ENCODE results near the gene OR10H1. TPM values are rescaled to one million over a fixed set of nuclear protein-coding genes. Genes with fewer than 3 reads are reported as not detected.
"Not testable (repeated sequence)": the region's sequence is repeated elsewhere in the genome, so short reads cannot be mapped to it uniquely, and the experiment has no call there.

Gene OR10H1
- total RNA-seq, 1 donor, result not detected

DNA sequence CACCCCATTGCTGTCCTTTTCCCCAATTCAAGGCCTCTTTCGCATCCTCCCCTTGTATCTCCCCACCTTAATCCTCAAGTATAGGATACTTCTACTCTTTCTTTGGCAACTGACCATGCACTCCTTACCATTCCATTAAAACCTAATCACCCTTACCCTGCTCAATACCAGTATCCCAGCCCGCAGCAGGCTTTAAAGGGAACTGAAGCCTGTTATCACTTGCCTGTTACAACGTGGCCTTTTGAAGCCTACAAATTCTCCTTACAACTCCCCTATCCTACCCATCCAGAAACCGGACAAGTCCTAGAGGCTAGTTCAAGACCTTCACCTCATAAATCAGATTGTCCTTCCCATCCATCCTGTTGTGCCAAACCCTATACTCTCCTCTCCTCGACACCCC lies 16.2 kb upstream of the OR10H1 start:
- no peak overlapping the region for H3K4me2 ChIP-seq (ENCODE audit: insufficient read depth, low read length)
- TF ChIP-seq, protein P1, sequence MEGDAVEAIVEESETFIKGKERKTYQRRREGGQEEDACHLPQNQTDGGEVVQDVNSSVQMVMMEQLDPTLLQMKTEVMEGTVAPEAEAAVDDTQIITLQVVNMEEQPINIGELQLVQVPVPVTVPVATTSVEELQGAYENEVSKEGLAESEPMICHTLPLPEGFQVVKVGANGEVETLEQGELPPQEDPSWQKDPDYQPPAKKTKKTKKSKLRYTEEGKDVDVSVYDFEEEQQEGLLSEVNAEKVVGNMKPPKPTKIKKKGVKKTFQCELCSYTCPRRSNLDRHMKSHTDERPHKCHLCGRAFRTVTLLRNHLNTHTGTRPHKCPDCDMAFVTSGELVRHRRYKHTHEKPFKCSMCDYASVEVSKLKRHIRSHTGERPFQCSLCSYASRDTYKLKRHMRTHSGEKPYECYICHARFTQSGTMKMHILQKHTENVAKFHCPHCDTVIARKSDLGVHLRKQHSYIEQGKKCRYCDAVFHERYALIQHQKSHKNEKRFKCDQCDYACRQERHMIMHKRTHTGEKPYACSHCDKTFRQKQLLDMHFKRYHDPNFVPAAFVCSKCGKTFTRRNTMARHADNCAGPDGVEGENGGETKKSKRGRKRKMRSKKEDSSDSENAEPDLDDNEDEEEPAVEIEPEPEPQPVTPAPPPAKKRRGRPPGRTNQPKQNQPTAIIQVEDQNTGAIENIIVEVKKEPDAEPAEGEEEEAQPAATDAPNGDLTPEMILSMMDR (IDR thresholded peaks at IDR 0.05; ENCODE audit: extremely low read depth, low read depth, low read length), result no peak
- DNase-seq (ENCODE audit: insufficient read length, low spot score, missing footprints), result no peak

DNA sequence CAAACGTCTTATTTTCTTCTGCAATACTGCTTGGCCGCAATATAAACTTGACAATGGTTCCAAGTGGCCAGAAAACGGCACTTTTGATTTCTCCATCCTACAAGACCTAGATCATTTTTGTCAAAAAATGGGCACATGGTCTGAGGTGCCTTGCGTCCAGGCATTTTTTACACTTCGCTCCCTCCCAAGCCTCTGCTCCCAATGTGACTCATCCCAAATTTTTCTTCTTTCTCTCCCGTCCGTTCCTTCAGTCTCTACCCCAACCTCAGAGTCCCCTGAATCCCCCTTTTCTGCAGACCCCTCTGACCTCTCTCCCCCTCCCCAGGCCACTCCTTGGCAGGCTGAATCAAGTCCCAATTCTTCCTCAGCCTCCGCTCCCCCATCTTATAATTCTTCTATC lies 14.3 kb upstream of the OR10H1 start:
- DNase-seq (ENCODE audit: insufficient read length, low spot score, missing footprints), result no peak
- H3K4me3 ChIP-seq (ENCODE audit: insufficient read depth, low read length), result no peak overlapping the region
- H3K27me3 ChIP-seq (ENCODE audit: insufficient read depth, low read length), result no peaks in the 10 kb centered on the region
- no peaks in the 10 kb centered on the region for H3K9me3 ChIP-seq (ENCODE audit: low read depth, low read length)
- H4K20me1 ChIP-seq (ENCODE audit: insufficient read depth, low read length), result no peaks in the 10 kb centered on the region
- H3K4me1 ChIP-seq (ENCODE audit: insufficient read depth, low read length), result no peaks in the 10 kb centered on the region
- no peaks in the 10 kb centered on the region for H3K79me2 ChIP-seq (ENCODE audit: insufficient read depth, low read length)
- H2AFZ ChIP-seq (ENCODE audit: low read length), result no peak overlapping the region
- H3K36me3 ChIP-seq (ENCODE audit: insufficient read depth, low read length), result no peaks in the 10 kb centered on the region
- no peak overlapping the region for H3K27ac ChIP-seq (ENCODE audit: low read depth, low read length)
- TF ChIP-seq, protein P1 (IDR thresholded peaks at IDR 0.05; ENCODE audit: extremely low read depth, low read depth, low read length), result no peak
- H3K4me2 ChIP-seq (ENCODE audit: insufficient read depth, low read length), result no peak overlapping the region

More for the DNA sequence above, 16.2 kb upstream of the OR10H1 start:
- H3K4me3 ChIP-seq (ENCODE audit: insufficient read depth, low read length), result no peak overlapping the region
- H2AFZ ChIP-seq (ENCODE audit: low read length), result no peak overlapping the region
- H3K4me1 ChIP-seq (ENCODE audit: insufficient read depth, low read length), result no peaks in the 10 kb centered on the region
- H3K36me3 ChIP-seq (ENCODE audit: insufficient read depth, low read length), result no peaks in the 10 kb centered on the region
- no peaks in the 10 kb centered on the region for H3K9me3 ChIP-seq (ENCODE audit: low read depth, low read length)
- H4K20me1 ChIP-seq (ENCODE audit: insufficient read depth, low read length), result no peaks in the 10 kb centered on the region
- H3K27me3 ChIP-seq (ENCODE audit: insufficient read depth, low read length), result no peaks in the 10 kb centered on the region
- H3K27ac ChIP-seq (ENCODE audit: low read depth, low read length), result no peak overlapping the region
- no peaks in the 10 kb centered on the region for H3K79me2 ChIP-seq (ENCODE audit: insufficient read depth, low read length)

DNA sequence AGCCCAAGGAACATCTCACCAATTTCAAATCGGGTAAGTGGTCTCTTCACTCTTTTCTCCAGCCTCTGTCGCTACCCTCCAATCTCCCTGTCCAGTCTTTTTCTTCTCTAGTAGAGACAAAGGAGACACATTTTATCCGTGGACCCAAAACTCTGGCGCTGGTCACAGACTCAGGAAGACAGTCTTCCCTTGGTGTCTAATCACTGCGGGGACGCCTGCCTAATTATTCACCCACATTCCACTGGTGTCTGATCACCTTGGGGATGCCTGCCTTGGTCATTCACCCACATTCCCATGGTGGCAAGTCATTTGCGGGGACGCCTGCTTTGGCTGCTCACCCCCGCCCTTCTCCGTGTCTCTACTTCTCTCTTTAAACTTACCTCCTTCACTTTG lies 13.8 kb upstream of the OR10H1 start:
- DNase-seq (ENCODE audit: insufficient read length, low spot score, missing footprints), result no peak
- no peaks in the 10 kb centered on the region for H3K4me1 ChIP-seq (ENCODE audit: insufficient read depth, low read length)
- no peaks in the 10 kb centered on the region for H3K27me3 ChIP-seq (ENCODE audit: insufficient read depth, low read length)
- H3K79me2 ChIP-seq (ENCODE audit: insufficient read depth, low read length), result no peaks in the 10 kb centered on the region
- no peak overlapping the region for H3K4me3 ChIP-seq (ENCODE audit: insufficient read depth, low read length)
- H4K20me1 ChIP-seq (ENCODE audit: insufficient read depth, low read length), result no peaks in the 10 kb centered on the region
- H3K27ac ChIP-seq (ENCODE audit: low read depth, low read length), result no peak overlapping the region
- TF ChIP-seq, protein P1 (IDR thresholded peaks at IDR 0.05; ENCODE audit: extremely low read depth, low read depth, low read length), result no peak
- no peak overlapping the region for H3K4me2 ChIP-seq (ENCODE audit: insufficient read depth, low read length)
- H2AFZ ChIP-seq (ENCODE audit: low read length), result no peak overlapping the region
- no peaks in the 10 kb centered on the region for H3K9me3 ChIP-seq (ENCODE audit: low read depth, low read length)
- H3K36me3 ChIP-seq (ENCODE audit: insufficient read depth, low read length), result no peaks in the 10 kb centered on the region

DNA sequence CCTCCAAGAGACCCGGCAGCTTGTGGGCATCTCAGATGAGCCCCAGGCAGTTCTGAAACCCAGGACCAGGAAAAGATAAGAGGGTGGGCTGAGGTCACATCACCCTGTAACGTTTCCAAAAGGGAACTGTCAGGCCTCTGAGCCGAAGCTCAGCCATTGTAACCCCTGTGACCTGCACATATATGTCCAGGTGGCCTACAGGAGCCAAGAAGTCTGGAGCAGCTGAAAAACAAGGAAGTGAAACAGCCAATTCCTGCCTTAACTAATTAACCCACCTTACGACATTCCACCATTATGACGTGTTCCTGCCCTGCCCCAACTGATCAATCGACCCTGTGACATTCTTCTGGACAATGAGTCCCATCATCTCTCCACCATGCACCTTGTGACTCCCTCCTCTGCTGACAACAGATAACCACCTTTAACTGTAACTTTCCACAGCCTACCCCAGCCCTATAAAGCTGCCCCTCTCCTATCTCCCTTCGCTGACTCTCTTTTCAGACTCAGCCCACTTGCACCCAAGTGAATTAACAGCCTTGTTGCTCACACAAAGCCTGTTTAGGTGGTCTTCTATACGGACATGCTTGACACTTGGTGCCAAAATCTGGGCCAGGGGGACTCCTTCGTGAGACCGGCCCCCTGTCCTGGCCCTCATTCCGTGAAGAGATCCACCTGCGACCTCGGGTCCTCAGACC lies 13.3 kb upstream of the OR10H1 start:
- H3K27me3 ChIP-seq (ENCODE audit: insufficient read depth, low read length); H3K36me3 ChIP-seq (ENCODE audit: insufficient read depth, low read length); H3K4me2 ChIP-seq (ENCODE audit: insufficient read depth, low read length); H3K9me3 ChIP-seq (ENCODE audit: low read depth, low read length); H4K20me1 ChIP-seq (ENCODE audit: insufficient read depth, low read length); DNase-seq (ENCODE audit: insufficient read length, low spot score, missing footprints); H3K27ac ChIP-seq (ENCODE audit: low read depth, low read length); H3K4me1 ChIP-seq (ENCODE audit: insufficient read depth, low read length); H3K4me3 ChIP-seq (ENCODE audit: insufficient read depth, low read length); H3K79me2 ChIP-seq (ENCODE audit: insufficient read depth, low read length); H2AFZ ChIP-seq (ENCODE audit: low read length): not testable (repeated sequence)
